Islet of Langerhans (tissue), 1 donor: ENCODE results near the gene RNF180.
"Not testable (repeated sequence)": the region's sequence is repeated elsewhere in the genome, so short reads cannot be mapped to it uniquely, and the experiment has no call there.

Source experiments
- FAIRE-seq: peaks from one replicate; lab custom pipeline; 2011; peaks lifted over from hg19 to GRCh38; lab: Jason Lieb, UNC

RNF180 gene

DNA sequence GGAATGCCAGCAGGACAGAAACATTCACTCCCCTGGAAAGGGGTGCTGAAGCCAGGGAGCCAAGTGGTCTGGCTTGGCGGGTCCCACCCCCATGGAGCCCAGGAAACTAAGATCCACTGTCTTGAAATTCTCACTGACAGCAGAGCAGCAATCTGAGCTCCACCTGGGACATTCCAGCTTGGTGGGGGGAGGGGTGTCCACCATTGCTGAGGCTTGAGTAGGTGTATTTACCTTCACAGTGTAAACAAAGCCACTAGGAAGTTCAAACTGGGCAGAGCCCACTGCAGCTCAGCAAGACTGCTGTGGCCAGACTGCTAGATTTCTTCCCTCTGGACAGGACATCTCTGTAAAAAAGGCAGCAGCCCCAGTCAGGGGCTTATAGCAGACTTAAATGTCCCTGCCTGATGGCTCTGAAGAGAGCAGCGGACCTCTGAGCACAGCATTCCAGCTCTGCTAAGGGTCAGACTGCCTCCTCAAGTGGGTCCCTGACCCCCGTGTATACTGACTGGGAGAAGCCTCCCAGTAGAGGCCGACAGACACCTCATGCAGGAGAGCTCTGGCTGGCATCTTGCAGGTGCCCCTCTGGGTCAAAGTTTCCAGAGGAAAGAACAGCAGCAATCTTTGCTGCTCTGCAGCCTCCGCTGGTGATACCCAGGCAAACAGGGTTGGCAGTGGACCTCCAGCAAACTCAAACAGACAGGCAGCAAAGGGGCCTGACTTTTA lies 241.6 kb downstream of the RNF180 start:
- not testable (repeated sequence) for FAIRE-seq

DNA sequence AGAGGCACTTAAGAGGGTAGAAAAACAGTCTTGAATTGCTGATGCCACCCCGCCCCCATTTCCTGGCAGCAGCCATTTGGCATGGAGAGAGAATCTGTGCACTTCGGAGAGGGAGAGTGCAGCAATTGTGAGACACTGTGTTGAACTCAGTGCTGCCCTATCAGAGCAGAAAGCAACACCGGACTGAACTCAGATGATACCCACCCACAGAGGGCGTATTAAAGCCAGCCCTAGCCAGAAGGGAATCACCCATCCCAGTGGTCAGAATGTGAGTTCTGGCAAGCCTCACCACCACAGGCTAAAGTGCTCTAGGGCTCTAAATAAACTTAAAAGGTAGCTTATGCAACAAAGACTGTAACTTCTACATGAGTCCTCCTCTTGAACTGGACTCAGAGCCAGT lies 251.7 kb downstream of the RNF180 start:
- FAIRE-seq, result no peak

DNA sequence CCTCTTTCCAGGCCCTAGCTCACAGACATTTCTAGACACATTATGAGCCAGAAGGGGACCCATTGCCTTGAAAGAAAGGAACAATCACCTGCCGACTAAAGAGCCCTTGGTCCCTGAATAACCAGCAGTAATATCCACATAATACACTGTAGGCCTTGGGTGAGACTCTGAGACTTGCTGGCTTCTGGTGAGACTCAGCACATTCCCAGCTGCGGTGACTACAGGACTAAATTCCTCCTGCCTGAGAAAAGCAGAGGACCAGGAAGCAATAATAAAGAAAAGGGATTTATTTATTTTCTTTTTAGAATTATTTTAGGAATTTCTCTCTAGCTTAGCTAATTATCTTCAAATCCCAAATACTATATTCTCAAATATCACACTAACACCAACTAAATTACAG lies 252.4 kb downstream of the RNF180 start:
- FAIRE-seq, result no peak
